Hematopoietic multipotent progenitor cell treated with erythropoietin and hydrocortisone succinate and interleukin-3 and kit ligand, for 6 days (in vitro differentiated cells): Measurements from ENCODE around the gene PEPD.

Experiments used
- DNase-seq: peaks from one replicate; pipeline ENCODE4 v3.0.0-alpha.2; 2015

The PEPD gene

DNA sequence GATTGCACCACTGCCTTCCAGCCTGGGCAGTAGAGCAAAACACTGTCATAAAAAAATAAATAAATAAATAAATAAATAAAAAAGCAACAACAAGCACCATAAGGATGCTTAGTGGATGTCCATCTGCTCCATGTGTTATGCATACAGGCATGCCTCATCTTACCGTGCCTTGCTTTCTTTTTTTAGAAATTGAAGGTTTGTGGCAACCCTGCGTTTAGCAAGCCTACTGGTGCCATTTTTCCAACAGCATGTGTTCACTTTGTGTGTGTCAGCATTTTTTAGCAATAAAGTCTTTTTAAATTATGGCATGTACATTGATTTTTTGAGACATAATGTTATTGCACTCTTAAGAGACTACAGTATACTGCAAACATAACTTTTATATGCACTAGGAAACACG is 68.3 kb downstream of the PEPD start:
- DNase-seq = no peak

- DNase-seq = no peak
Observed at GRCh38 chr19:33450689-33451088, 70.9 kb downstream of the PEPD start.

- no peak for DNase-seq
Observed at GRCh38 chr19:33449799-33450198, 71.8 kb downstream of the PEPD start.

DNA sequence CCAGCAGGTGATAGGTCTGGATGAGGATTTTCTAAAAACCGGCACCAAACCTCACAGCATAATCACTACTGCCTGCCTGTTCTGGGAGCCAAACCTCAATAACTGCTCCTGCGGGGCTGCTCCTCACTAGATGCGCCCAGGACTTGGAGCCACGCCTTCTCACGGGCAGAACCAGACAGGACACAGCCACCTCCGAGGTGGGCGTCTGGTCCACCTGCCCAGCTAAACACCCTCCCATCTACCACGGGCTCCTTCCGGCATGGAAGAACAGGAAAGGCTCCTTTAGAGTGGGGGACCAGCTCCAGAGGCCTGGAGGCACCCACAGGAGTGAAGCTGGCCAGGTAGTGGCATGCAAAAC is 73.5 kb downstream of the PEPD start:
- DNase-seq = no peak

DNA sequence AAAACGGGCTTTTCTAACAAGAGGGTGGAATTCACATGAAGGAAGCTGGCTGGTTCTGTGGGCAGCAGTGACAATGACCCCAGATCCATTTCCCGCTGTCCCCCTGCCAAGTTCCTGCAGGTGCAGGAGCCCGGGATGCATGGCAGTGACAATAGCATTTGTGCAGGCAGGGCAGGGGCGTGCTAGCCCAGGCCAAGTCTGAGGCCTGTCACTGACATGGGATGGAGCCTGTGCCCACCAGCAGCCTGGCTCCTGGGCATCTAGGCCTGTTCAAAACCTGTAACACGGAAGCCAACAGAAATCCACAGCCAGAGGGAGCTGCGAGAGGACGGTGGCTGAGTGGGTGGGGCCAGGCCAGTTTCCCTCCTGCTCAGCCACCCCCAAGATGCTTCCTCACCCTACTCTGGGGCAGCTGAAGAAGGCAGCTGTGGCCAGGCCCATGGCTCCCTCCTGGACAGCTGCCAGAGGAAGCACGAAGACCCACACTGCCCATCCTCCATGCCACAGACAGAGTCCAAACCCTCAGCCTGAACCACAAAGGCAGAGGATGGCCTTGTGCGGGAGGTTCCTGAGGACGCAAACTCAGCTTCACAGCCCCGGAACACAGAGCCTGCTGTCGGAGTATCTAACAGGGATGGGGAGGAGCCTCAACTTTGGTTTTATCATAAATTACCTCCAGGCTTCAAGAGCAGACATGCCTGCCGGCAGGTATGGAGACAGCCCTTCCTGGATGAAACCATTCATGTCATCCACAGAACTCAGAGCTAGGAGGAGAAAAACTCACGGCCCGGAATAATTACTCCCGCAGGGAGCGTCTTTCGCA is 74.0 kb downstream of the PEPD start:
- DNase-seq = peak; percentile 73

- DNase-seq = no peak
Observed at GRCh38 chr19:33446330-33447293, 75.0 kb downstream of the PEPD start.

DNA sequence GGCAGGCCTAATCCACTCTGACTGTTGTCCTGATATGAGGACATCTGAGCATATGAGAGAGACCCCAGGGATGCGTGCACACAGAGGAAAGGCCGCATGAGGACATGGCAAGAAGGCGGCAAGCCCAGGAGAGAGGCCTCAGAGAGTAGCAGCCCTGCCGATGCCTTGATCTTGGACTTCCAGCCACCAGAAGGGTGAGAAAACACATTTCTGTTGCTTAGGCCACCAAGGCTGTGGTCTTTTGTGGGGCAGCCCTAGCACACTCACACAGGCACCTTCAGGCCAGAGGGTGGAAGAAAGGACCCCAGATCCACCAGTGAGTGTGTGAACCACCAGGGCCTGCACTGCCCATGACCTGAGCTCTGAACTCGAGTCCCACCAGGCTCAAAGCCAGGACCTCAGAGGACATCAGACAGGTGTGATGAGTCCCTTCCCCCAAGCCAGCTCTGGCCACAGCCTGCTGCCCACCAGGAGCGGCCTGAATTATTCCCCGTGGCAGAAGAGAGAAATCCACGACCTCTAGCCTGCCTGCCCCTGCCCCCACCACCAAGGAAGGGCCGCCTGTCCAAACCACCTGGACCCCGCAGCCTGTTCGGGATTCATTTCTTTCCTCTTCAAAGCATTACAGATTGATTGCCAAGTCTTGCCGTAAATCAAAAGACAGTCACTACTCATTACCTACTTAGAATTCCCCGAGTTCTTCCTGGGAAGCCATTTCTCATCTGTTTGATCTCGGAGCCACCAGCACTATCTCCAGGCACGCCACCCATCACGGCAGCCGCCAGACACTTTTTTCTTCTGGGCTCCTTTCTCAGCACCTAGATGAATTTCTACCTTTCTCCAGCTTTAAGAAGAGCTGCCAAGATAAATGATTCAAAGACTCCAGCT is 75.9 kb downstream of the PEPD start:
- DNase-seq = no peak

GRCh38 chr19:33444562-33445441 is 76.8 kb downstream of the PEPD start:
- no peak for DNase-seq

GRCh38 chr19:33443638-33444561 is 77.7 kb downstream of the PEPD start:
- no peak for DNase-seq

DNA sequence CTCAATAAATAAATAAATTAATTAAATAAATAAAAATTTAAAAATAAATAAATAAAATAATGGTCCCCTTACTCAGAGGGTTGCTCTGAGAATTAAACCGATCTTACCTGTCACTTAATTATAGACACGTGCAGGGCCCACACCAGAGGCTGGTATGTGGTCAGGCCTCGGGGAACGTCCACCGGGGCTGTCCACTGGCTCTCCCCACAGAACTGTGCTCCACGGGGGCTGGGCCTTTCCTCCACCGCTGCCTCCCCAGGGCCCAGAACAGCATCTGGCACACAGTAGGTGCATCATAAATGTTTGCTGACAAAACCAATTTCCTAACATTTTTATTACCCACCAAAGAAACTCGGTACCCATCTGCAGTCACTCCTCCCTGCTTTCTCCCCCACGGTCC is 78.9 kb downstream of the PEPD start:
- no peak for DNase-seq

- no peak for DNase-seq
Observed at GRCh38 chr19:33441828-33442227, 79.8 kb downstream of the PEPD start.

DNA sequence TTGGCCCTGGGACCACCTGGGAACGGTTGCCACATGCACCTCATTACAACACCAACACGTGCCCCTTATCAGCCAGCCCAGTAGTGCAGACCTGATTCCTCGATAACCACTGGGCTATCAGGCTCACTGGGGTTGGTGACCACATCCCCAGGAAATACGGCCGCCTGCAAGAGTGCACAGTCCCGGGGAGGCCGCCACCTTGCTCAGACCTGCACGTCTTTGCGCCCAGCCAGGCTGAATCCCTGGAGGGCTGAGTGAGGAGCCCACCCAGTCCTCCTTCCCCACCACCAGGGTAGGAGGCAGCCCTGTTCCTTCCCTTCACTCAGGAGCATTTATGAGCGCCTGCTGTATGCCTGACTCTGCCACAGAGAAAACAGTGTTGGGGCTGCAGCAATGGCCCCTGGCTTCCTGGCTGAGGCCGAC is 80.3 kb downstream of the PEPD start:
- peak; percentile 83 for DNase-seq

DNA sequence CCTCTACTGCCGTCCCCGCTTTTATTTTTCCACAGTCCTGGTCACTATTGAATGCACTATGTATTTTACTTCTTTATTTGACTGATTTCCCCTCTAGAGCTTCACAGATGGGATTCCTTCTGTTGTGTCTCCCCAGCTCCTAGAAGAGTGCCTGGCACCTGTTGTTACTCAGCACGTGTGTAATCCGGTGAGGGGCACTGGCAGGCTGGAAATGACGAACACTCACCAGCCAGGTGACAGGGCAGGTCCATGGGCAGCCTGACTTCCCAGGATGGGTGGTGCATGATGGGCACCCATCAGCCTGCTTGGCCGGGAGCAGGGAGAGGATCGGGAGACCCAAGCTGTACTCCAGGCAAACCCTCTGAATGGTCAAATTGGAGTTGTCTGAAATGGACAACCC is 80.9 kb downstream of the PEPD start:
- DNase-seq = no peak

GRCh38 chr19:33440241-33440640 is 81.3 kb downstream of the PEPD start:
- DNase-seq = no peak

DNA sequence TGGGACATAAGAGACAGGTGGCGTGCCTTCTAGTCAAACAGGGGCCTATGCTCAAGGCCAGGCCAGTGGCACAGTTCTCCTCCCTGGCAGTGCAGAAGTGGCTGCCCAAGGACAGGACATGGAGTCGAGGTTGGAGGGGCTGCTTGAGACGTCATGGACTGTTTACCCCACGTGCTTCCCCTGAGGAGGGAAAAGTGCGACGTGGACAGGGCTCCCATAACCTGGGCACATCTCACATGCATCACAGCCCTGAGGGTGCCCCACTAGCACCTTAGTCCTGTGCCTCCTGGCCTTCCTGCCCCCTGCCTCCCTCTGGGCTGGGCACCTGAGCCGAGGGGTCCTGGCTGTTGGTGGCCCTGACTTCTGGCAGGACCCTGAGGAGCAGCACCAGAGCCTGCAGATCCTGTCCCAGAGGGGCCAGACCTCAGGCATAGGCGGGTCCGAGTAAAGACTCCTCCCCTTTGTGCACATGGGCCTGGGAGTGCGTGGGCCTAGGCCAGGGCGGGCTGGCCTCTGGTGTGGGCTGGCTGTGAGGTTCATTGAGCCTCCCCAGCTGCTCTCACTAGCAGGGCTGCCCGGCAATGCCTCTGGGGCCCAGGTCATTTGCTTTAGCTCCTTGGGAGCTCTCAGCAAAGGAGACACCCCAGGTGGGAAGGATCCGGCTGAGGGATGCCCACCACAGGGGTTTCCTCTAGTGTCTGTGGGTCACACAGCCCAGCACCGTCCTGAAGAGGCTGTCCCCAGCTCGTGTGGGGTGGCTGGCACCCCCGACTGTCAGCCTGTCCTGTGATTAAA is 82.4 kb downstream of the PEPD start:
- no peak for DNase-seq

DNA sequence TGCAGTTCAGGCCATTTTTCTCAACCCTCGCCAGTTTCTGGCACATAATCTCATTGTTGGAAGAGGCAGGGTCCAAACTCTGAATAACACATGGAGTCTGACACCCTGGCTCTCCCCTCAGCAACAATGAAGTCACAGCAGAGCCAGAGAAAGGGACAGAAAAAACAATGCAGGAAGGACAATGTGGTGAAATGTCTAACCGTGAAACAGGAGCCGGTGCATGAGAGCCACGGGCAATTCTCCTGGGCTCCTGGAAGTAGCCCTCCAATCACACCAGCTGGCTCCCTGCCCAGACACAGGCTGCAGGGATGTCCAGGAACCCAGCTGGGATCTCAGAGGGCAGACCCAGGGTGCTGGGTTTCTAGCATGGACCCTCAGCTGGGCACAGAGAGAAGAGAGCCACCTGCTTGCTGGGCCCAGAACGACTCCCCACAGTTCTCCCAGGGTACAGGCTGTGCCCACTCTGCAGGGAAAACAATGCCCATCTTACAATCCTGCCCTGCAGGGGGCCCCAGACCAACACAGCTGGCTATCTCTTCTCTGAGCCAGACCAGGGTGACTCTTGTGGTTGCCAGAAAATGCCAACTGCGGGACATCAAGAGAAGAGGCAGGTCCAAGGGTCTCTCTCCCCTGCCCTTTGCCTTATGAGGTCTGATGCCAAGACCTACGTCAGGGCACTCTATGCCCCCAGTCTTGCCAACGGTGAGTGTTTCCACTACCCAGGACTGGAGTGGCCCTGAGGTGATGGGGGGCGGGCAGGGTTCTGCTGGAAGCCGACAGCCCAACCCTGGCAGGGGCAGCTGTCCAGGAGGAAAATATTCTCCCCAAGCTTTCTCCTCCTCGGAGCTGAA is 83.5 kb downstream of the PEPD start:
- DNase-seq = peak; percentile 47

DNA sequence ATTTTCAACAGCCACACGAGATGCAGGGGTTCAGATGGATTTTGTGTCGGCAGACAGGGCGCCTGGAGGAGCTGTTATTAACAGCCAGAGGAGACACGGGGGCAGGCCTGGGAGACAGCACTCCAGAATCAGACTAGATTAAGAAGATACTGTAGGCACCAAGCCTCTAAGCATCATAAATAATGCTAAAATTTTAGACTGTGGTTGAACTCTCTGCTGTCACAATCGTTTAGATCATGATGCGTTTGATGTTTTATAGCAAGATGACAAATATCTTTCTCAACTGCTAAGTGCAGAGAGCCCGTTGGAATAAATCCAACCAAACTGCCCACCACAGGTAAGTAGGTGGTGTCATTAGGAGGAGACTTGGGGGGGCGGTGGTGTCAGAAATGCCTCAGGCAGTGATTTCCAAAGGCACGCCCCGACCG is 84.2 kb downstream of the PEPD start:
- DNase-seq = no peak
